Hepatocyte (in vitro differentiated cells): ENCODE measurements around the gene AUTS2.

Source experiments
- EZH2 ChIP-seq: fragments of 200-600 bp; sonication (generic); IDR thresholded peaks from 2 replicates; pipeline ENCODE4 v1.6.1; 2016; ENCODE audit warnings: antibody characterized with exemption, mild to moderate bottlenecking, borderline replicate concordance
- TF ChIP-seq, protein P1 (sequence below): fragments of 200-600 bp; sonication (generic); IDR thresholded peaks from 2 replicates; pipeline ENCODE4 v1.5.1; 2016; ENCODE audit warnings: antibody characterized with exemption, mild to moderate bottlenecking; ENCODE audit not compliant: poor library complexity

DNA sequence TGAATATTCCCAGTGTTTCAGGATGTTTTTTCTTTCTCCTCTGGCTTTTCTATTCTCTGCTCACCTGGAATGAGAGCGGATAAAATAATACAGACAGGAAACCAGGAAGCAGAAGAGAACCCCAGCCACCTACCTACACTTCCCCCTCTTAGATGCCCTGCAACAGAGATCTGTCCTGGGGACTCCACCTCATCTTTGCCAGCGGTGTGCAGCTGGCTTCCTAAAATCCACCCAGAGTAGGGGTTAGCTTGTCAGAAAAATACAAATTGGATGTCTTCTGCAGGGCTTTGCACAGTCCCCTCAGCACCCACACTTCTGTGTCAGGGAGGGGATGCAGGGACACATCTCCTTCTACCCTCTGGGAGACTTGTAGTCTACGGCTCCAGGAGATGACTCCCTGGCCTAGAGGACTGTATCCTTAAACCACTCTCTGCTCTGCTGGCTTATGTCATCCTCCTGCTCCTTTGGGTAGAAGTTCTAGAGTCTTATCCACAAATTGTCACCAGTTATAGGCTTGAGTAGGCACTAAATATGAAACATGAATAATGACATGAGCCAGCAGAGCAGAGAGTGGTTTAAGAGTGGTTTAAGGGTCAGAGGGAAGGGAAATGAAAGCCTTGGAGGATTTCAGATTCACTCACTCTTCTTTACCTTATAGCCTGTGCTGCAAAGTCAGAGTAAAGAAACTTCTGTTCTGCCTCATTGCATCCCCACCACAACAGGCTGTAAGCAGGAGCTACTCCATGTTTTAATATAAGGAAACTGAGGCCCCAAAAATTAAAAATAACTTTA lies 749.4 kb downstream of the AUTS2 start:
- TF ChIP-seq, protein P1, sequence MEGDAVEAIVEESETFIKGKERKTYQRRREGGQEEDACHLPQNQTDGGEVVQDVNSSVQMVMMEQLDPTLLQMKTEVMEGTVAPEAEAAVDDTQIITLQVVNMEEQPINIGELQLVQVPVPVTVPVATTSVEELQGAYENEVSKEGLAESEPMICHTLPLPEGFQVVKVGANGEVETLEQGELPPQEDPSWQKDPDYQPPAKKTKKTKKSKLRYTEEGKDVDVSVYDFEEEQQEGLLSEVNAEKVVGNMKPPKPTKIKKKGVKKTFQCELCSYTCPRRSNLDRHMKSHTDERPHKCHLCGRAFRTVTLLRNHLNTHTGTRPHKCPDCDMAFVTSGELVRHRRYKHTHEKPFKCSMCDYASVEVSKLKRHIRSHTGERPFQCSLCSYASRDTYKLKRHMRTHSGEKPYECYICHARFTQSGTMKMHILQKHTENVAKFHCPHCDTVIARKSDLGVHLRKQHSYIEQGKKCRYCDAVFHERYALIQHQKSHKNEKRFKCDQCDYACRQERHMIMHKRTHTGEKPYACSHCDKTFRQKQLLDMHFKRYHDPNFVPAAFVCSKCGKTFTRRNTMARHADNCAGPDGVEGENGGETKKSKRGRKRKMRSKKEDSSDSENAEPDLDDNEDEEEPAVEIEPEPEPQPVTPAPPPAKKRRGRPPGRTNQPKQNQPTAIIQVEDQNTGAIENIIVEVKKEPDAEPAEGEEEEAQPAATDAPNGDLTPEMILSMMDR = no peak
- no peak for TF ChIP-seq EZH2
